K562 (cell line): Measurements from ENCODE around the gene CHST2. TPM values are rescaled to one million over a fixed set of nuclear protein-coding genes. Genes with fewer than 3 reads are reported as not detected.

Source experiments
- CXXC5 ChIP-seq: fragments of 250-450 bp; sonication (Bioruptor Pico); IDR thresholded peaks from 2 replicates; pipeline ENCODE4 v1.8.0; 2022; ENCODE audit warnings: inconsistent platforms, mild to moderate bottlenecking, moderate library complexity
- DPF2 ChIP-seq: fragments of 450-650 bp; IDR thresholded peaks from 2 replicates; pipeline ENCODE4 v1.6.1; 2016
- HDAC1 ChIP-seq, 2 experiments: fragments of 450-650 bp; IDR thresholded peaks; 2 replicates each; pipeline ENCODE4 v1.6.1; 2016 to 2017; ENCODE audit warnings: inconsistent platforms in 1 of 2, mild to moderate bottlenecking in 1 of 2, moderate library complexity in 1 of 2
- HMBOX1 ChIP-seq: sonication (generic); IDR thresholded peaks from 2 replicates; pipeline ENCODE4 v1.6.1; 2016
- KDM1A ChIP-seq, 2 experiments: fragments of 450-650 bp; IDR thresholded peaks; 2 replicates each; pipeline ENCODE4 v1.6.1; 2016; ENCODE audit warnings: mild to moderate bottlenecking in 2 of 2
- MAX ChIP-seq: sonication (generic); formaldehyde crosslinking; IDR thresholded peaks from 2 replicates; pipeline ENCODE4 v1.9.0; 2022; ENCODE audit warnings: mild to moderate bottlenecking, missing genetic modification reagents
- NCOR1 ChIP-seq: fragments of 450-650 bp; IDR thresholded peaks from 2 replicates; pipeline ENCODE4 v1.6.1; 2016; ENCODE audit warnings: mild to moderate bottlenecking, moderate library complexity
- SOX6 ChIP-seq: fragments of 450-650 bp; IDR thresholded peaks from 2 replicates; pipeline ENCODE4 v1.6.1; 2014; ENCODE audit warnings: mild to moderate bottlenecking
- TCF3 ChIP-seq: sonication (generic); formaldehyde crosslinking; IDR thresholded peaks from 2 replicates; pipeline ENCODE4 v1.4.0; 2020; ENCODE audit warnings: mild to moderate bottlenecking, missing genetic modification reagents
- polyA plus RNA-seq, 8 experiments: library from polyadenylated mRNA; depleted of rRNA in 4 of 8; stranded (reverse) in 5 of 8; unstranded in 3 of 8; fragments of >200 nt; fragmentation: Nextera tagmentation in 2 of 8; fragmentation: Illumina TruSeq in 1 of 8; extraction: Ambion mirVana in 2 of 8; extraction: Trizol in 1 of 8; gene quantifications; 2 replicates each; pipeline versions ENCODE4 v1.2.1 to v1.2.3, GENCODE V29; 2011 to 2014; ENCODE audit warnings: inconsistent platforms in 1 of 8, missing spikeins in 1 of 8
- total RNA-seq, 7 experiments: library from RNA; depleted of rRNA in 6 of 7; stranded (reverse); fragments of >200 nt in 6 of 7; fragmentation: Illumina TruSeq in 2 of 7; extraction: Trizol in 2 of 7; gene quantifications; 2 replicates each; pipeline versions ENCODE4 v1.2.1 to v1.2.3, GENCODE V29; 2011 to 2021; ENCODE audit warnings: low replicate concordance in 1 of 7
- TF ChIP-seq, protein P1 (sequence below): fragments of 450-650 bp; IDR thresholded peaks from 2 replicates; pipeline ENCODE4 v1.6.1; 2017; ENCODE audit warnings: antibody characterized with exemption, mild to moderate bottlenecking

CHST2 gene
- total and polyA plus RNA-seq, 9 of the 15 experiments (the other 6 are each of a cell fraction or from before 2014, with no cell fraction given), result 3.4 to 60.3 (median 13.9) TPM

- 0 out of 4 replicates have a peak, but pooled peaks of 1 of the 2 experiments have one; percentile 33 for TF ChIP-seq HDAC1 (IDR thresholded peaks at IDR 0.05)
- TF ChIP-seq SOX6, result 0 out of 2 replicates have a peak, but pooled peaks have one; percentile 48
- TF ChIP-seq HMBOX1, result 0 out of 2 replicates have a peak, but pooled peaks have one; percentile 15
- TF ChIP-seq DPF2, result peak; percentile 53
- TF ChIP-seq MAX (CRISPR knock-in tag), result peak; percentile 63
- TF ChIP-seq CXXC5 (CRISPR knock-in tag), result 0 out of 2 replicates have a peak, but pooled peaks have one; percentile 14
- TF ChIP-seq, protein P1, sequence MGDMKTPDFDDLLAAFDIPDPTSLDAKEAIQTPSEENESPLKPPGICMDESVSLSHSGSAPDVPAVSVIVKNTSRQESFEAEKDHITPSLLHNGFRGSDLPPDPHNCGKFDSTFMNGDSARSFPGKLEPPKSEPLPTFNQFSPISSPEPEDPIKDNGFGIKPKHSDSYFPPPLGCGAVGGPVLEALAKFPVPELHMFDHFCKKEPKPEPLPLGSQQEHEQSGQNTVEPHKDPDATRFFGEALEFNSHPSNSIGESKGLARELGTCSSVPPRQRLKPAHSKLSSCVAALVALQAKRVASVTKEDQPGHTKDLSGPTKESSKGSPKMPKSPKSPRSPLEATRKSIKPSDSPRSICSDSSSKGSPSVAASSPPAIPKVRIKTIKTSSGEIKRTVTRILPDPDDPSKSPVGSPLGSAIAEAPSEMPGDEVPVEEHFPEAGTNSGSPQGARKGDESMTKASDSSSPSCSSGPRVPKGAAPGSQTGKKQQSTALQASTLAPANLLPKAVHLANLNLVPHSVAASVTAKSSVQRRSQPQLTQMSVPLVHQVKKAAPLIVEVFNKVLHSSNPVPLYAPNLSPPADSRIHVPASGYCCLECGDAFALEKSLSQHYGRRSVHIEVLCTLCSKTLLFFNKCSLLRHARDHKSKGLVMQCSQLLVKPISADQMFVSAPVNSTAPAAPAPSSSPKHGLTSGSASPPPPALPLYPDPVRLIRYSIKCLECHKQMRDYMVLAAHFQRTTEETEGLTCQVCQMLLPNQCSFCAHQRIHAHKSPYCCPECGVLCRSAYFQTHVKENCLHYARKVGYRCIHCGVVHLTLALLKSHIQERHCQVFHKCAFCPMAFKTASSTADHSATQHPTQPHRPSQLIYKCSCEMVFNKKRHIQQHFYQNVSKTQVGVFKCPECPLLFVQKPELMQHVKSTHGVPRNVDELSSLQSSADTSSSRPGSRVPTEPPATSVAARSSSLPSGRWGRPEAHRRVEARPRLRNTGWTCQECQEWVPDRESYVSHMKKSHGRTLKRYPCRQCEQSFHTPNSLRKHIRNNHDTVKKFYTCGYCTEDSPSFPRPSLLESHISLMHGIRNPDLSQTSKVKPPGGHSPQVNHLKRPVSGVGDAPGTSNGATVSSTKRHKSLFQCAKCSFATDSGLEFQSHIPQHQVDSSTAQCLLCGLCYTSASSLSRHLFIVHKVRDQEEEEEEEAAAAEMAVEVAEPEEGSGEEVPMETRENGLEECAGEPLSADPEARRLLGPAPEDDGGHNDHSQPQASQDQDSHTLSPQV, result peak; percentile 76
- TF ChIP-seq NCOR1, result peak; percentile 64; the same call in 1 of the 2 replicates
- peak; percentile 57 for TF ChIP-seq TCF3 (CRISPR knock-in tag)
- TF ChIP-seq KDM1A (IDR thresholded peaks at IDR 0.05), result peak; percentile 72 to 73; a peak in 3 of 4 replicates
These were observed 45.6 kb upstream of the CHST2 start (continued) for GRCh38 chr3:143073983-143074382.
